Measurements from ENCODE around the gene JADE2.
"Not testable (repeated sequence)": the region's sequence is repeated elsewhere in the genome, so short reads cannot be mapped to it uniquely, and the experiment has no call there.

Gene JADE2

GRCh38 chr5:134524826-134525682, at the start of gene JADE2:
JADE2 (plus strand) TSS chr5:134525670; CDS start chr5:134535858, 10,188 bp downstream.
- peak; percentile 84 for DNase-seq

- DNase-seq: no peak
Observed at GRCh38 chr5:134477462-134478245, 47.8 kb upstream of the JADE2 start.

- no peak for DNase-seq
Observed at GRCh38 chr5:134479839-134480238, 45.6 kb upstream of the JADE2 start.

- no peak for DNase-seq
Observed at GRCh38 chr5:134489227-134489944, 36.1 kb upstream of the JADE2 start.

- DNase-seq: no peak
Observed at GRCh38 chr5:134490255-134490924, 35.1 kb upstream of the JADE2 start.

- DNase-seq: no peak
Observed at GRCh38 chr5:134490925-134491271, 34.6 kb upstream of the JADE2 start.

GRCh38 chr5:134491841-134492442, 33.5 kb upstream of the JADE2 start:
- no peak for DNase-seq

- no peak for DNase-seq
Observed at GRCh38 chr5:134492568-134492967, 32.9 kb upstream of the JADE2 start.

- no peak for DNase-seq
Observed at GRCh38 chr5:134493461-134494055, 31.9 kb upstream of the JADE2 start.

- DNase-seq: no peak
Observed at GRCh38 chr5:134494780-134495179, 30.7 kb upstream of the JADE2 start.

- DNase-seq: not testable (repeated sequence)
Observed at GRCh38 chr5:134499905-134500304, 25.6 kb upstream of the JADE2 start.

GRCh38 chr5:134500699-134501430, 24.6 kb upstream of the JADE2 start:
- DNase-seq: no peak

- no peak for DNase-seq
Observed at GRCh38 chr5:134502259-134502658, 23.2 kb upstream of the JADE2 start.

- DNase-seq: peak; percentile 96
Observed at GRCh38 chr5:134503088-134503936, 22.2 kb upstream of the JADE2 start.

- DNase-seq: peak; percentile 35
Observed at GRCh38 chr5:134503937-134504437, 21.5 kb upstream of the JADE2 start.

- no peak for DNase-seq
Observed at GRCh38 chr5:134504629-134505300, 20.7 kb upstream of the JADE2 start.

- DNase-seq: no peak
Observed at GRCh38 chr5:134506054-134507039, 19.1 kb upstream of the JADE2 start.

GRCh38 chr5:134507452-134507851, 18.0 kb upstream of the JADE2 start:
- DNase-seq: peak; percentile 40

Data from activated CD4-positive, alpha-beta T cell treated with anti-CD3 and anti-CD28 coated beads, Interleukin-10, Interleukin-2, amounts not matched to agents 100 ng/mL and 50 ng/mL, durations not matched to agents 16 hours and 8 hours (primary cell).